Measurements from ENCODE around the gene ARHGAP28.
"Not testable (repeated sequence)": the region's sequence is repeated elsewhere in the genome, so short reads cannot be mapped to it uniquely, and the experiment has no call there.

ARHGAP28 gene

GRCh38 chr18:6830916-6831315 lies 101.4 kb downstream of the ARHGAP28 start:
- Histone ChIP-seq H3K4me3 (ENCODE audit: low read length in 2 of 2) (no peak overlapping the region), H3K4me1 (ENCODE audit: control insufficient read depth in 2 of 2, insufficient read depth in 2 of 2, low read length in 2 of 2) (no peaks in the 10 kb centered on the region), H3K9me3 (ENCODE audit: control insufficient read depth in 2 of 2, low read length in 2 of 2) (no peaks in the 10 kb centered on the region), H3K27ac (ENCODE audit: low read depth in 2 of 2, low read length in 2 of 2) (no peak overlapping the region), H3K27me3 (ENCODE audit: control insufficient read depth in 2 of 2, insufficient read depth in 2 of 2, low read length in 2 of 2) (no peaks in the 10 kb centered on the region), H3K9ac (ENCODE audit: low read depth in 1 of 2, low read length in 2 of 2) (no peak overlapping the region), H3K36me3 (ENCODE audit: control insufficient read depth in 2 of 2, insufficient read depth in 2 of 2, low read length in 2 of 2) (no peaks in the 10 kb centered on the region)

GRCh38 chr18:6835345-6835744 lies 105.8 kb downstream of the ARHGAP28 start:
- Histone ChIP-seq H3K9me3 (ENCODE audit: control insufficient read depth in 2 of 2, low read length in 2 of 2) (no peaks in the 10 kb centered on the region), H3K4me1 (ENCODE audit: control insufficient read depth in 2 of 2, insufficient read depth in 2 of 2, low read length in 2 of 2) (no peaks in the 10 kb centered on the region), H3K36me3 (ENCODE audit: control insufficient read depth in 2 of 2, insufficient read depth in 2 of 2, low read length in 2 of 2) (no peaks in the 10 kb centered on the region), H3K27me3 (ENCODE audit: control insufficient read depth in 2 of 2, insufficient read depth in 2 of 2, low read length in 2 of 2) (no peaks in the 10 kb centered on the region), H3K4me3 (ENCODE audit: low read length in 2 of 2) (no peak overlapping the region), H3K9ac (ENCODE audit: low read depth in 1 of 2, low read length in 2 of 2) (no peak overlapping the region), H3K27ac (ENCODE audit: low read depth in 2 of 2, low read length in 2 of 2) (no peak overlapping the region)

- H3K4me1 ChIP-seq (ENCODE audit: control insufficient read depth in 2 of 2, insufficient read depth in 2 of 2, low read length in 2 of 2): no peaks in the 10 kb centered on the region
- no peaks in the 10 kb centered on the region for H3K9me3 ChIP-seq (ENCODE audit: control insufficient read depth in 2 of 2, low read length in 2 of 2)
- H3K27me3 ChIP-seq (ENCODE audit: control insufficient read depth in 2 of 2, insufficient read depth in 2 of 2, low read length in 2 of 2): no peaks in the 10 kb centered on the region
- no peaks in the 10 kb centered on the region for H3K36me3 ChIP-seq (ENCODE audit: control insufficient read depth in 2 of 2, insufficient read depth in 2 of 2, low read length in 2 of 2)
- H3K4me3 ChIP-seq (ENCODE audit: low read length in 2 of 2): no peak overlapping the region
- H3K27ac ChIP-seq (ENCODE audit: low read depth in 2 of 2, low read length in 2 of 2): no peak overlapping the region
- H3K9ac ChIP-seq (ENCODE audit: low read depth in 1 of 2, low read length in 2 of 2): no peak overlapping the region
These were observed 106.8 kb downstream of the ARHGAP28 start for GRCh38 chr18:6836331-6836730.

- no peaks in the 10 kb centered on the region for H3K9me3 ChIP-seq (ENCODE audit: control insufficient read depth in 2 of 2, low read length in 2 of 2)
- no peak overlapping the region for H3K27ac ChIP-seq (ENCODE audit: low read depth in 2 of 2, low read length in 2 of 2)
- H3K36me3 ChIP-seq (ENCODE audit: control insufficient read depth in 2 of 2, insufficient read depth in 2 of 2, low read length in 2 of 2): no peaks in the 10 kb centered on the region
- H3K4me1 ChIP-seq (ENCODE audit: control insufficient read depth in 2 of 2, insufficient read depth in 2 of 2, low read length in 2 of 2): no peaks in the 10 kb centered on the region
- no peak overlapping the region for H3K4me3 ChIP-seq (ENCODE audit: low read length in 2 of 2)
- H3K9ac ChIP-seq (ENCODE audit: low read depth in 1 of 2, low read length in 2 of 2): no peak overlapping the region
- H3K27me3 ChIP-seq (ENCODE audit: control insufficient read depth in 2 of 2, insufficient read depth in 2 of 2, low read length in 2 of 2): no peaks in the 10 kb centered on the region
These were observed 108.4 kb downstream of the ARHGAP28 start for GRCh38 chr18:6837904-6838303.

GRCh38 chr18:6842081-6842480 lies 112.6 kb downstream of the ARHGAP28 start:
- no peaks in the 10 kb centered on the region for H3K27me3 ChIP-seq (ENCODE audit: control insufficient read depth in 2 of 2, insufficient read depth in 2 of 2, low read length in 2 of 2)
- no peak overlapping the region for H3K4me3 ChIP-seq (ENCODE audit: low read length in 2 of 2)
- no peaks in the 10 kb centered on the region for H3K36me3 ChIP-seq (ENCODE audit: control insufficient read depth in 2 of 2, insufficient read depth in 2 of 2, low read length in 2 of 2)
- no peaks in the 10 kb centered on the region for H3K9me3 ChIP-seq (ENCODE audit: control insufficient read depth in 2 of 2, low read length in 2 of 2)
- no peak overlapping the region for H3K9ac ChIP-seq (ENCODE audit: low read depth in 1 of 2, low read length in 2 of 2)
- no peaks in the 10 kb centered on the region for H3K4me1 ChIP-seq (ENCODE audit: control insufficient read depth in 2 of 2, insufficient read depth in 2 of 2, low read length in 2 of 2)
- H3K27ac ChIP-seq (ENCODE audit: low read depth in 2 of 2, low read length in 2 of 2): no peak overlapping the region

- Histone ChIP-seq H3K36me3 (ENCODE audit: control insufficient read depth in 2 of 2, insufficient read depth in 2 of 2, low read length in 2 of 2) (no peaks in the 10 kb centered on the region), H3K4me3 (ENCODE audit: low read length in 2 of 2) (no peak overlapping the region), H3K4me1 (ENCODE audit: control insufficient read depth in 2 of 2, insufficient read depth in 2 of 2, low read length in 2 of 2) (no peaks in the 10 kb centered on the region), H3K27ac (ENCODE audit: low read depth in 2 of 2, low read length in 2 of 2) (no peak overlapping the region), H3K9me3 (ENCODE audit: control insufficient read depth in 2 of 2, low read length in 2 of 2) (no peaks in the 10 kb centered on the region), H3K9ac (ENCODE audit: low read depth in 1 of 2, low read length in 2 of 2) (no peak overlapping the region), H3K27me3 (ENCODE audit: control insufficient read depth in 2 of 2, insufficient read depth in 2 of 2, low read length in 2 of 2) (no peaks in the 10 kb centered on the region)
These were observed 113.8 kb downstream of the ARHGAP28 start for GRCh38 chr18:6843308-6843707.

- not testable (repeated sequence) for H3K9me3 ChIP-seq (ENCODE audit: control insufficient read depth in 2 of 2, low read length in 2 of 2); H3K27me3 ChIP-seq (ENCODE audit: control insufficient read depth in 2 of 2, insufficient read depth in 2 of 2, low read length in 2 of 2); H3K4me3 ChIP-seq (ENCODE audit: low read length in 2 of 2); H3K9ac ChIP-seq (ENCODE audit: low read depth in 1 of 2, low read length in 2 of 2); H3K4me1 ChIP-seq (ENCODE audit: control insufficient read depth in 2 of 2, insufficient read depth in 2 of 2, low read length in 2 of 2); H3K27ac ChIP-seq (ENCODE audit: low read depth in 2 of 2, low read length in 2 of 2); H3K36me3 ChIP-seq (ENCODE audit: control insufficient read depth in 2 of 2, insufficient read depth in 2 of 2, low read length in 2 of 2)
These were observed 116.0 kb downstream of the ARHGAP28 start for GRCh38 chr18:6845521-6845920.

- Histone ChIP-seq H3K4me1 (ENCODE audit: control insufficient read depth in 2 of 2, insufficient read depth in 2 of 2, low read length in 2 of 2) (no peaks in the 10 kb centered on the region), H3K9ac (ENCODE audit: low read depth in 1 of 2, low read length in 2 of 2) (no peak overlapping the region), H3K36me3 (ENCODE audit: control insufficient read depth in 2 of 2, insufficient read depth in 2 of 2, low read length in 2 of 2) (no peaks in the 10 kb centered on the region), H3K27me3 (ENCODE audit: control insufficient read depth in 2 of 2, insufficient read depth in 2 of 2, low read length in 2 of 2) (no peaks in the 10 kb centered on the region), H3K9me3 (ENCODE audit: control insufficient read depth in 2 of 2, low read length in 2 of 2) (no peaks in the 10 kb centered on the region), H3K4me3 (ENCODE audit: low read length in 2 of 2) (no peak overlapping the region), H3K27ac (ENCODE audit: low read depth in 2 of 2, low read length in 2 of 2) (no peak overlapping the region)
These were observed 120.9 kb downstream of the ARHGAP28 start for GRCh38 chr18:6850396-6850795.

- H3K4me3 ChIP-seq (ENCODE audit: low read length in 2 of 2): no peak overlapping the region
- H3K4me1 ChIP-seq (ENCODE audit: control insufficient read depth in 2 of 2, insufficient read depth in 2 of 2, low read length in 2 of 2): no peaks in the 10 kb centered on the region
- no peak overlapping the region for H3K9ac ChIP-seq (ENCODE audit: low read depth in 1 of 2, low read length in 2 of 2)
- no peaks in the 10 kb centered on the region for H3K36me3 ChIP-seq (ENCODE audit: control insufficient read depth in 2 of 2, insufficient read depth in 2 of 2, low read length in 2 of 2)
- no peaks in the 10 kb centered on the region for H3K9me3 ChIP-seq (ENCODE audit: control insufficient read depth in 2 of 2, low read length in 2 of 2)
- no peak overlapping the region for H3K27ac ChIP-seq (ENCODE audit: low read depth in 2 of 2, low read length in 2 of 2)
- no peaks in the 10 kb centered on the region for H3K27me3 ChIP-seq (ENCODE audit: control insufficient read depth in 2 of 2, insufficient read depth in 2 of 2, low read length in 2 of 2)
These were observed 122.0 kb downstream of the ARHGAP28 start for GRCh38 chr18:6851480-6851879.

- Histone ChIP-seq H3K4me1 (ENCODE audit: control insufficient read depth in 2 of 2, insufficient read depth in 2 of 2, low read length in 2 of 2) (no peaks in the 10 kb centered on the region), H3K4me3 (ENCODE audit: low read length in 2 of 2) (no peak overlapping the region), H3K27ac (ENCODE audit: low read depth in 2 of 2, low read length in 2 of 2) (no peak overlapping the region), H3K9me3 (ENCODE audit: control insufficient read depth in 2 of 2, low read length in 2 of 2) (no peaks in the 10 kb centered on the region), H3K27me3 (ENCODE audit: control insufficient read depth in 2 of 2, insufficient read depth in 2 of 2, low read length in 2 of 2) (no peaks in the 10 kb centered on the region), H3K36me3 (ENCODE audit: control insufficient read depth in 2 of 2, insufficient read depth in 2 of 2, low read length in 2 of 2) (no peaks in the 10 kb centered on the region), H3K9ac (ENCODE audit: low read depth in 1 of 2, low read length in 2 of 2) (no peak overlapping the region)
These were observed 125.3 kb downstream of the ARHGAP28 start for GRCh38 chr18:6854811-6855210.

- Histone ChIP-seq H3K27me3 (ENCODE audit: control insufficient read depth in 2 of 2, insufficient read depth in 2 of 2, low read length in 2 of 2) (no peaks in the 10 kb centered on the region), H3K4me1 (ENCODE audit: control insufficient read depth in 2 of 2, insufficient read depth in 2 of 2, low read length in 2 of 2) (no peaks in the 10 kb centered on the region), H3K27ac (ENCODE audit: low read depth in 2 of 2, low read length in 2 of 2) (no peak overlapping the region), H3K9me3 (ENCODE audit: control insufficient read depth in 2 of 2, low read length in 2 of 2) (no peaks in the 10 kb centered on the region), H3K9ac (ENCODE audit: low read depth in 1 of 2, low read length in 2 of 2) (no peak overlapping the region), H3K4me3 (ENCODE audit: low read length in 2 of 2) (no peak overlapping the region), H3K36me3 (ENCODE audit: control insufficient read depth in 2 of 2, insufficient read depth in 2 of 2, low read length in 2 of 2) (no peaks in the 10 kb centered on the region)
These were observed 126.3 kb downstream of the ARHGAP28 start for GRCh38 chr18:6855767-6856166.

Data from mucosa of rectum (tissue), 2 donors.